Astrocyte (in vitro differentiated cells and primary cell): ENCODE data around the gene SMYD1. TPM values are rescaled to one million over a fixed set of nuclear protein-coding genes. Genes with fewer than 3 reads are reported as not detected.

Source experiments
- microRNA-seq: library from miRNA; unstranded; fragments of <30 nt; microRNA quantifications from one replicate; pipeline ENCODE4 v1.2.0, GENCODE V29; 2020
- total RNA-seq: library from RNA; stranded (reverse); gene quantifications from 2 replicates; pipeline ENCODE4 v1.2.1, GENCODE V29; 2021

Gene SMYD1
- total RNA-seq, 1 donor from 2014 or later: not detected

Small RNA genes within 50 kb of the gene (microRNA-seq; reads per million reads assigned to microRNA genes)
- gene MIR4780: not detected

Other genes starting within 250 kb of the SMYD1 start
- 7.4 and 7.5 TPM in 2 replicates for gene RGPD2, start 242.0 kb upstream of the SMYD1 start, total RNA-seq
- gene RNU2-63P, start 51.3 kb upstream of the SMYD1 start, total RNA-seq: 4.2 and 6.6 TPM in 2 replicates
- 17.7 and 18.3 TPM in 2 replicates for gene KRCC1, start 12.0 kb upstream of the SMYD1 start, total RNA-seq
- gene FABP1, start 60.2 kb downstream of the SMYD1 start, total RNA-seq: not detected in 2 replicates
- 14.5 and 16.4 TPM in 2 replicates for gene THNSL2, start 102.5 kb downstream of the SMYD1 start, total RNA-seq